A204.1 (cell line): Measurements from ENCODE around the gene HTR3B.
"Not testable (repeated sequence)": the region's sequence is repeated elsewhere in the genome, so short reads cannot be mapped to it uniquely, and the experiment has no call there.

Experiments used
- FAIRE-seq: peaks from 2 replicates; lab custom pipeline; 2012; peaks lifted over from hg19 to GRCh38; lab: Jason Lieb, UNC

Gene HTR3B

DNA sequence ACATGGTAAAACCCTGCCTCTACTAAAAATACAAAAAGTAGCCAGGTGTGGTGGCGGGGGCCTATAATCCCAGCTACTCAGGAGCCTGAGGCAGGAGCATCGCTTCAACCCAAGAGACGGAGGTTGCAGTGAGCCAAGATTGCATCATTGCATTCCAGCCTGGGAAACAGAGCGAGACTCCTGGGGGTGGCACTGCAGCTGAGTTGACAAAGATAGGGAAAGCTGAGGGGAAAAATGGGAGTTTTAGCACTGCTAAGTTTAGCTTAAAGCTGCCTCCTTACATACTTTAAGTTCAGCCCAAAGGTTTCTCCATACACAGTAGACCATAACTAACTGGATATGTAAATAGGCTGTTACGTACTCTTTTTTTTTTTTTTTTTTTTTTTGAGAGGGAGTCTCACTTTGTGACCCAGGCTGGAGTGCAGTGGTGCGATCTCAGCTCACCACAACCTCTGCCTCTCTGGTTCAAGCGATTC is 20.2 kb upstream of the HTR3B start:
- no peak for FAIRE-seq

GRCh38 chr11:113885897-113886296 is 18.7 kb upstream of the HTR3B start:
- FAIRE-seq = no peak

DNA sequence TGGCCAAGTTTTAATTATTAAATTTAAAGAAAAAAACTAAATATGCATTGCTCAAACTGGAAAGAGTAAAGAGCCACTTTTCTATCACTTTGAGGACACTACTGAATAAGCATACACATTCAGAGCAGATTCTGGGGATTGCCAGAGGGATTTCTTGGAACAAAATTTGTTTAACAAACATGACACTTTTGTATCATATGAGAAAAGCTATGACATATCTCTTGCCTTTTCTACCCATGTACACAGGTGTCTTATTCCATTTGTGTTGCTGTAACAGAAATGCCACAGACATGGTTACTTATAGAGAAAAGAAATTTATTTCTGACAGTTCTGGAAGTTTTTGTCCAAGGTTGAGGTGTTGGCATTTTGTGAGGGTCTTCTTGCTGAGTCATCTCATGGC is 15.7 kb upstream of the HTR3B start:
- FAIRE-seq = no peak

- FAIRE-seq = no peak
These were observed 10.1 kb upstream of the HTR3B start for GRCh38 chr11:113894421-113894996.

- no peak for FAIRE-seq
These were observed 9.0 kb upstream of the HTR3B start for GRCh38 chr11:113895367-113896155.

DNA sequence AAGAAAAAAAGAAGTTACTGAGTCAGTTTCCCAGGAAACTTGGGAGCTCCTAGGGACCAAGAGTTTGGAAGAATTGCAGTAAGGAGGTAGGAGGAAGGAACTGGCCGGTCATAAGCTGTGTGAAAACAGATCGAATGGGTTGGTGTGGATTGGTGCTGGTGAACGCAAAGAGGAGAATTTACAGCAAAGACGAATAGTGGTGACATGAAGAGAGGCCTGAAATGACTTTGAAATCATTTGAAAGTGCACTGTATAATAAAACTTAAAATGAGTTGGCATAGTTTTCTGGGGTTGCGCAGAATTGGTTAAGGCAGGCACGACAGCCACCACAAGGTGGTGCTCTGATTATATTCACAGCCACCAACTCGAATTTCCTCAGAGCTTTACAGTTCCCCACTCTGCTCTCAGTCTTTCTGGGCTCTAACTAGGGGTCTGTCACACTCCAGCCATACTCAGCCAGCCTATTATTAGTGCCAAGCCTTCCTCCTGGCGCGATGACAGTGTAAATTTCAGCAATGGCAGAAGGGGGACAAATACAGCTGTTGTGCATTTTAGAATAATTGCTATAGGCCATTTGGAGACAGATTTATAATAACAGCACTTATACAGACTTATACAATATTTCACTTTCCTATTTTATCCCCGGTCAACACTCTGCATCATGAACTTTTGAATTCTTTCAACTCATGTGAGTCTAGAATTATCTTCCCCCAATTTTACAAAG is 8.3 kb upstream of the HTR3B start:
- FAIRE-seq = no peak

DNA sequence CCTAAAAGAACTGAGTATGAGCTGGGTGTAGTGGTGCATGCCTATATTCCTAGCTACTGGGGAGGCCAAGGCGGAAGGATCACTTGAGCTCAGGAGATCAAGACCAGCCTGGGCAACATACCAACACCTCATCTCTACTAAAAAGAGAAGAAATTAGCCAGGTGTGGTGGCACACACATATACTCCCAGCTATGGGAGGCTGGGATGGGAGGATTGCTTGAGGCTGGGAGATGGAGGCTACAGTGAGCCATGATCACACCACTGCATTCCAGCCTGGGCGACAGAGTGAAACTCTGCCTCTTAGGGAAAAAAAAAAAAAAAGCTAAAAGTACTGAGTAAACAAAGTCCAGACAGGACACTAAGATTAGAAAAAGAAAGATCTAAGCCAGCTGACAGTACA is 3.5 kb upstream of the HTR3B start:
- FAIRE-seq = no peak

DNA sequence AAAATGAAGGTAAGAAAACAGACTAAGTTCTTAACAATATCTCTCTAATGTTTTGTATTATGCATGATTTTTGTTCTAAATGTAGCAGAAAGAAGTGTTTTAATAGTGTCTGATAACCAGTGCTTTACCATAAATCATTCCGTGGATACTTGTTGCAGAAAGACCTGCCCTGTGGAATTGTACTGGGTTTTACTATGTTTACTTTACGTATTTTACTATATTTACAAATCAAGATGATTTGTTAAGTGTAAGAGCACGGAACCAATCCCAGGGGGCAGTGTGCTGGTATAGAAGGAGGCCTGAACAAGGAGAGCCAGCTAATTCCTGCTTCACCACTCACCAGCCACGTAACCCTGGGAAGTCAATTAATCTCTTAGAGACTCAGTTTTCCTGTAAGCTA is 1.4 kb downstream of the HTR3B start:
- FAIRE-seq = no peak

- no peak for FAIRE-seq
These were observed 1.9 kb downstream of the HTR3B start for GRCh38 chr11:113906516-113906915.

DNA sequence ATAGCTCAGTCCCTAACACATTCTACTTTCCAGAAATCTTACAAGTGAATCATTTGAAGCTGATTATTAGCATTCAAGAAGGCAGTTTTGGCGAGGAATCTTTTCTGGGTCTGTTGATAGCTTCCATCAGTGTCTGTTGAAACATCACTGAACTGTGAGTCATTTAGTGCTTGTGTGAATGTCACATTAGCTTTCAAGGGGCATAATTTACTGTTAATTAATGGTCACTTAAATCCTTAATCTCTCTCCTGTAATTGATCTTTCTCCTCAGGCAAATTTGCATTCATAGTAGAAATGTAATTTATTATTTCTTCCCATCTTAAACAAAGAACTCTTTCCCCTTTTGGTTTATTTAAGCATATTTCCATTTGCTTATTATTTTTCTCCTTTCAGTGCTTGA is 2.6 kb downstream of the HTR3B start:
- FAIRE-seq = no peak

GRCh38 chr11:113907681-113908080 is 3.1 kb downstream of the HTR3B start:
- FAIRE-seq = no peak

- no peak for FAIRE-seq
These were observed 3.5 kb downstream of the HTR3B start for GRCh38 chr11:113908098-113908497.

GRCh38 chr11:113911491-113911890 is 6.9 kb downstream of the HTR3B start:
- not testable (repeated sequence) for FAIRE-seq

- no peak for FAIRE-seq
These were observed 19.0 kb downstream of the HTR3B start for GRCh38 chr11:113923572-113923971.

GRCh38 chr11:113926273-113927197 is 21.9 kb downstream of the HTR3B start:
- FAIRE-seq = no peak

DNA sequence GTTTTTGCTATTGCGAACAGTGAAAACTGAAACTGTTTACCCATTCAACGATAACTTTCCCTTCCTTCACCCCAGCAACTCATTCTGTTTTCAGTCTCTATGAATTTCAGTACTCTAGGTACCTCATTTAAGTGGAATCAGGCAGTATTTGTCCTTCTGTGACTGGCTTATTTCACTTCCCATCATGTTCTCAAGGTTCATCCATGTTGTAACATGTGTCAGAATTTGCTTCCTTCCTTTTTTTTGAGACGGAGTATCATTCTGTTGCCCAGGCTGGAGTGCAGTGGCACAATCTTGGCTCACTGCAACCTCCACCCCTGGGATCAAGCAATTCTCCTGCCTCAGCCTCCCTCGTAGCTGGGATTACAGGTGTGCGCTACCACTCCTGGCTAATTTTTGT is 23.7 kb downstream of the HTR3B start:
- no peak for FAIRE-seq

DNA sequence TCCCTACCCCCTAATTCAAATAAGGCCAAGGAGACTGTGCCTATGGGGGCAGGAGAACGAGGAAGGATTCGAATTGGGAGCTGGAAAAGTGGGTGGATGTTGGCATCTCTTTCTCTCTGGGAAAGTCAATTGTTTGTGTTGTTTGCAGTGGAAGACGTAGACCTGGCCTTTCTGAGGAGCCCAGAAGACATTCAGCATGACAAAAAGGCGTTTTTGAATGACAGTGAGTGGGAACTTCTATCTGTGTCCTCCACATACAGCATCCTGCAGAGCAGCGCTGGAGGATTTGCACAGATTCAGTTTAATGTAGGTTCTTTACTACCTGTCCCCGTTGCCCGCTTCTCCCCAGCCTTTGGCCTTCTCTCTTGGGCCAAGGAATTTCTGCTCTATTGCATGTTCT is 28.2 kb downstream of the HTR3B start:
- FAIRE-seq = no peak

DNA sequence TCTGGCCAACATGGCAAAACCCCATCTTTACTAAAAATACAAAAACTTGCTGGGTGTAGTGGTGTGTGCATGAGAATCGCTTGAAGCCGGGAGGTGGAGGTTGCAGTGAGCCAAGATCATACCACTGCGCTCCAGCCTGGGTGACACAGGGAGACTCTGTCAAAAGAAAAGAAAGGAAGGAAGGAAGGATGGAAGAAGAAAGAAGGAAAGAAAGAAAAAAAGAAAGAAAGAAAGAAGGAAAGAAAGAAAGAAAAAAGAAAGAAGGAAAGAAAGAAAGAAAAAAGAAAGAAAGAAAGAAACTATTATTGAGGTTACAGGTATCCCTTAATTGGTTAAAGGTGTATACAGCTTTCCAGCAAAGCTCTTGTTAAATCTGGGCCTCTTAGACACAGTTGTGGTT is 29.6 kb downstream of the HTR3B start:
- not testable (repeated sequence) for FAIRE-seq

- no peak for FAIRE-seq
These were observed 30.2 kb downstream of the HTR3B start for GRCh38 chr11:113934761-113935160.

- FAIRE-seq = no peak
These were observed 31.3 kb downstream of the HTR3B start for GRCh38 chr11:113935858-113936257.

GRCh38 chr11:113937918-113938317 is 33.3 kb downstream of the HTR3B start:
- no peak for FAIRE-seq

- FAIRE-seq = no peak
These were observed 37.7 kb downstream of the HTR3B start for GRCh38 chr11:113942256-113942655.
